Mucosa of descending colon (tissue), 3 donors: ENCODE results near the gene ACTRT2. TPM values are rescaled to one million over a fixed set of nuclear protein-coding genes. Genes with fewer than 3 reads are reported as not detected.

Experiments used
- ATAC-seq: fragments of 200-7000 bp; cut with Tn5 transposase; one replicate; pipeline ENCODE4 v1.9.1; 2020; ENCODE audit warnings: mild to moderate bottlenecking, moderate library complexity
- DNase-seq, 3 donors: peaks; one replicate each; pipeline ENCODE4 v3.0.0-alpha.2; 2020
- H3K36me3 ChIP-seq: fragments of 200-600 bp; one replicate; pipeline ENCODE4 v1.8.0; 2021; ENCODE audit warnings: low read depth, mild to moderate bottlenecking
- H3K4me1 ChIP-seq: fragments of 200-600 bp; one replicate; pipeline ENCODE4 v1.8.0; 2021; ENCODE audit warnings: low read depth, mild to moderate bottlenecking
- H3K4me3 ChIP-seq: fragments of 200-600 bp; one replicate; pipeline ENCODE4 v1.8.0; 2021; ENCODE audit warnings: mild to moderate bottlenecking
- H3K9me3 ChIP-seq: fragments of 200-600 bp; one replicate; pipeline ENCODE4 v1.8.0; 2021; ENCODE audit warnings: mild to moderate bottlenecking
- CTCF ChIP-seq: fragments of 200-600 bp; IDR thresholded peaks from one replicate; pipeline ENCODE4 v1.8.0; 2022; ENCODE audit warnings: antibody characterized with exemption, mild to moderate bottlenecking
- intact Hi-C, 2 donors: fragments of 100-400 bp; cut with DNase I in 1 of 2; cut with micrococcal nuclease in 1 of 2; formaldehyde crosslinking; loops; one replicate each; pipeline versions ENCODE4 v1.11.0 to v1.11.1; 2022; cut with DNase I, micrococcal nuclease
- total RNA-seq, 3 donors: library from RNA; stranded (reverse); fragmentation: NEBNext Ultra II Directional in 2 of 3; extraction: Animal tissue kit (Norgen Biotek cat#: 25700) in 2 of 3; gene quantifications; one replicate each; pipeline versions ENCODE4 v1.2.1 to v1.2.4, GENCODE V29; 2021 to 2023
- donor health status: DM: no; HTN: no; CAD: no; lungs with moderate emphysema.
- donor health status: DM: no; HTN: no; CAD: no.
- donor health status: DM: no; HTN: yes; CAD: no.

ACTRT2 gene
- total RNA-seq, 3 donors from 2014 or later: not detected

- intact Hi-C loops: loop anchor here (10.0 kb wide), 1 partner anchor 408 kb away; no protein-coding TSS in a partner anchor
- no peaks in the 10 kb centered on the region for H3K9me3 ChIP-seq
- H3K4me3 ChIP-seq: no peak overlapping the region
- no peaks in the 10 kb centered on the region for H3K36me3 ChIP-seq
- no peak for ATAC-seq
- no peak for TF ChIP-seq CTCF
- DNase-seq: peak in 2 of 3 donors; percentile 7 to 34
- H3K4me1 ChIP-seq: no peaks in the 10 kb centered on the region
Measured at GRCh38 chr1:3016641-3017439, 4.4 kb upstream of the ACTRT2 start.

GRCh38 chr1:3017440-3018050, 3.7 kb upstream of the ACTRT2 start:
- no peak overlapping the region for H3K4me3 ChIP-seq
- no peaks in the 10 kb centered on the region for H3K36me3 ChIP-seq
- ATAC-seq: peak; percentile 9
- intact Hi-C loops: loop anchor here (10.0 kb wide), 1 partner anchor 407 kb away; no protein-coding TSS in a partner anchor
- peak in 1 of 3 donors; percentile 15 for DNase-seq
- no peaks in the 10 kb centered on the region for H3K9me3 ChIP-seq
- no peak for TF ChIP-seq CTCF
- H3K4me1 ChIP-seq: no peaks in the 10 kb centered on the region

GRCh38 chr1:3018051-3018471, 3.2 kb upstream of the ACTRT2 start:
- intact Hi-C loops: loop anchor here (10.0 kb wide), 1 partner anchor 407 kb away; no protein-coding TSS in a partner anchor
- ATAC-seq: no peak
- no peak for TF ChIP-seq CTCF
- Histone ChIP-seq H3K9me3 (no peaks in the 10 kb centered on the region), H3K4me3 (no peak overlapping the region), H3K36me3 (no peaks in the 10 kb centered on the region), H3K4me1 (no peaks in the 10 kb centered on the region)
- peak in 2 of 3 donors; percentile 10 to 18 for DNase-seq

GRCh38 chr1:3018576-3018975, 2.7 kb upstream of the ACTRT2 start:
- ATAC-seq (no peak), DNase-seq (peak in 2 of 3 donors; percentile 6 to 25)
- Histone ChIP-seq H3K4me3 (no peak overlapping the region), H3K9me3 (no peaks in the 10 kb centered on the region), H3K36me3 (no peaks in the 10 kb centered on the region), H3K4me1 (no peaks in the 10 kb centered on the region)
- TF ChIP-seq CTCF: no peak
- intact Hi-C loops: loop anchor here (10.0 kb wide), 1 partner anchor 406 kb away; no protein-coding TSS in a partner anchor

GRCh38 chr1:3019007-3019515, 2.2 kb upstream of the ACTRT2 start:
- peak in 1 of 3 donors; percentile 33 for DNase-seq
- intact Hi-C loops: loop anchor here (10.0 kb wide), 1 partner anchor 406 kb away; no protein-coding TSS in a partner anchor
- TF ChIP-seq CTCF: no peak

More at GRCh38 chr1:3019007-3019515, 2.2 kb upstream of the ACTRT2 start:
- no peaks in the 10 kb centered on the region for H3K9me3 ChIP-seq
- ATAC-seq: no peak
- no peak overlapping the region for H3K4me3 ChIP-seq
- no peaks in the 10 kb centered on the region for H3K4me1 ChIP-seq
- H3K36me3 ChIP-seq: no peaks in the 10 kb centered on the region
